NT2/D1 (cell line): ENCODE data around the gene CDC25C.

ENCODE experiments used
- DNase-seq: peaks from one replicate; pipeline ENCODE4 v3.0.0-alpha.2; 2011; ENCODE audit warnings: low read depth, low spot score
- H3K27me3 ChIP-seq: 2 replicates; pipeline ENCODE4 v1.6.0; 2011; ENCODE audit warnings: mild to moderate bottlenecking; ENCODE audit not compliant: insufficient read length, insufficient read depth
- H3K36me3 ChIP-seq: 2 replicates; pipeline ENCODE4 v1.6.1; 2011; ENCODE audit warnings: mild to moderate bottlenecking, low read length, mixed read lengths; ENCODE audit not compliant: insufficient read depth, insufficient read length
- H3K4me1 ChIP-seq: 2 replicates; pipeline ENCODE4 v1.5.1; 2011; ENCODE audit not compliant: insufficient read depth, insufficient read length
- H3K4me3 ChIP-seq: 2 replicates; pipeline ENCODE4 v1.5.1; 2011; ENCODE audit warnings: low read depth; ENCODE audit not compliant: insufficient read length
- H3K9ac ChIP-seq: 2 replicates; pipeline ENCODE4 v1.6.0; 2011; ENCODE audit warnings: low read depth; ENCODE audit not compliant: insufficient read length
- H3K9me3 ChIP-seq: 2 replicates; pipeline ENCODE4 v1.5.1; 2011; ENCODE audit warnings: mild to moderate bottlenecking, low read length; ENCODE audit not compliant: insufficient read depth
- SUZ12 ChIP-seq: IDR thresholded peaks from 2 replicates; pipeline ENCODE4 v1.6.1; 2011; ENCODE audit not compliant: insufficient read length, insufficient read depth; ENCODE audit errors: extremely low read depth
- YY1 ChIP-seq: IDR thresholded peaks from 2 replicates; pipeline ENCODE4 v1.6.1; 2011; ENCODE audit not compliant: insufficient read length, insufficient read depth
- ZNF274 ChIP-seq: IDR thresholded peaks from 2 replicates; pipeline ENCODE4 v1.6.1; 2011; ENCODE audit warnings: mild to moderate bottlenecking, low read depth, low read length

The CDC25C gene

DNA sequence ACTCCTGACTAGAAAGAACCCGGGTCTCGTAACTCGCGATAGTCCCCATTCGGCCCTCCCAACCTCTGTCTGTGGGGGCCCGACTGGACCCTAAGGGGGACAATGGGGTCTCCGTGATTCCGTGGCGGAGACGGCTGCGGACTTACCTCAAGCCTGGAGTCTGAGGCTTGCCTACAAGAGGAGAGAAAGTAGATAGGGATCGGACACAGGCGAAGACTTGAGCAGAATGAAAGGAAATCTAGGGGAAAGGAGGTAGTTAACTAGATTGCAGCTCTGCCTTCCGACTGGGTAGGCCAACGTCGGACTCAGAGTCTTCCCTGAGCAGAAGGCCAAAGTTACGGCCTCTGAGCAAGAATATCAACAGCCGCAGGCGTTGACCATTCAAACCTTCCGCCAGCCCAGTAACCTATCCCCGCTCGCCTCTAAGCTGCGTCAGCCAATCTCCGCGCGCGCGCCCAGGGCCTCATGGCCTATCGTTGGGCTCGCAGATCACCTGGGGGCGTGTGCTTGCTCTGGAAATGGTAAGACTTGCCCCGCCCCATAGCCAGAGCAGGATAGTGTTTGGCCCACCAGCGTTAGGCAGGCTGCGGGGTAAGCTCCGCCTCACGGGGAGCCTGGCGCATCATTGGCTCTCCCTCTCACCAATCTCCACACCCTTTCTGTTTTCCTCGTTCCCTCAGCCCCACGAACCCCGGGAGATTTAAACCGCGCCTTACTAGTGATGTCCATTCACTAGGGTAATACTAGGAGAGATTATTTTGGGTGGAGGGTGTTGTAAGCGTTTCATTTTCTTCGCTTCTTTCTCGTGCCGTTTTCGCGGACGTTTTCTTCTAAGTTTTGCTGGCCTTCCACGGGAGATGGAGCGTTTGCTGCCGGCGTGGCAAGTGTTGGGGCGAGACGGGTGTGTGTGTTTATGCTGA, at the start of gene CDC25C:
Gene CDC25C, minus strand, starts transcription at position 356 of the 920 bp plus-strand sequence. CDS start 624 bp downstream, outside the sequence.
- Histone ChIP-seq H3K27me3 (no peaks in the 10 kb centered on the region), H3K36me3 (peaks cover 5% of the 10 kb centered on the region), H3K9ac (peak within 1 kb of the TSS; percentile 82), H3K9me3 (no peaks in the 10 kb centered on the region), H3K4me3 (peak within 1 kb of the TSS; percentile 68), H3K4me1 (no peaks in the 10 kb centered on the region)
- TF ChIP-seq YY1 (no peak), SUZ12 (no peak), ZNF274 (no peak)
- DNase-seq, result peak; percentile 94

- TF ChIP-seq SUZ12, result no peak
- TF ChIP-seq ZNF274, result no peak
- peaks cover 33% of the 10 kb centered on the region for H3K36me3 ChIP-seq
- no peaks in the 10 kb centered on the region for H3K9me3 ChIP-seq
- no peak overlapping the region for H3K9ac ChIP-seq
- H3K4me1 ChIP-seq, result no peaks in the 10 kb centered on the region
- no peaks in the 10 kb centered on the region for H3K27me3 ChIP-seq
- no peak overlapping the region for H3K4me3 ChIP-seq
- no peak for DNase-seq
These were observed 41.0 kb upstream of the CDC25C start for GRCh38 chr5:138372653-138373052.

DNA sequence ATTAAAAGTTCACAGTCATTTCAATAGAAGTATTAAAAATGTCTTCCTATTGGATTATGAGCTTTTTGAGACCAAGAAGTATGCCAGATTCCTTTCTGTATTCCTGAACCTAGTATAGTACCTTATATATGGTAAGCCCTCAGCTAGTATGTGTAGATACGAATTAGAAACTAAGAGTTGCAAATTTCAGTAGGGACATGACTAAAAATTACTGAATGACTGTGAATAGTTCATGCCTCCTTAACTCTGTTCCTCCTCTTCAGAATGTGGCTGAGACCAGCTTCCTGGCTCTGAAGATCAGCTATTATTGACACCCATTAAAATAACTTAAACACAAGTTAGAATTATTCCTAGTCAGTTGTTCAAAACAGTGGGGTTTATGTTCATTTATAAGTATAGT, 40.6 kb upstream of the CDC25C start:
- TF ChIP-seq SUZ12 (no peak), YY1 (no peak), ZNF274 (no peak)

GRCh38 chr5:138371454-138371853, 39.9 kb upstream of the CDC25C start:
- no peak for TF ChIP-seq SUZ12
- TF ChIP-seq YY1, result no peak
- no peak for TF ChIP-seq ZNF274
- Histone ChIP-seq H3K9me3 (no peaks in the 10 kb centered on the region), H3K4me3 (no peak overlapping the region), H3K9ac (no peak overlapping the region), H3K4me1 (no peaks in the 10 kb centered on the region), H3K36me3 (peaks cover 23% of the 10 kb centered on the region), H3K27me3 (no peaks in the 10 kb centered on the region)
- DNase-seq, result no peak

More for the DNA sequence above, 40.6 kb upstream of the CDC25C start:
- H3K4me3 ChIP-seq, result no peak overlapping the region
- no peak for DNase-seq
- peaks cover 29% of the 10 kb centered on the region for H3K36me3 ChIP-seq
- H3K4me1 ChIP-seq, result no peaks in the 10 kb centered on the region
- H3K27me3 ChIP-seq, result no peaks in the 10 kb centered on the region
- no peaks in the 10 kb centered on the region for H3K9me3 ChIP-seq
- no peak overlapping the region for H3K9ac ChIP-seq

DNA sequence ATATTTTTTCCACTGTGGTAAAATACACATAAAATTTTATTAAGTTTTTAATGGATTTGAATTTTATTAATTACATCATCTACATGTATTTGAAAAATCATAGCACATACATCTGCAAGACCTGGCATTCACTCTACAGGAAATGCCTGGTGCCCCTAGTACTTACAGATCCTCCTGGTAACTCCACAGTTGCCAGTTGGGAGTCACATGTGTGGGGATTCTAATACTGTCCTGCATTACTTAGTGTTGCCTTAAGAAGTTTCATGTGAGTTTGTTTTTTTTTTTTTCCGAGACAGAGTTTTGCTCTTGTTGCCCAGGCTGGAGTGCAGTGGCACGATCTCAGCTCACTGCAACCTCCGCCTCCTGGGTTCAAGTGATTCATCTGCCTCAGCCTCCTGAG, 38.9 kb upstream of the CDC25C start:
- H3K4me1 ChIP-seq, result no peaks in the 10 kb centered on the region
- no peaks in the 10 kb centered on the region for H3K9me3 ChIP-seq
- H3K36me3 ChIP-seq, result peaks cover 18% of the 10 kb centered on the region
- no peak for DNase-seq
- TF ChIP-seq ZNF274 (no peak), SUZ12 (no peak), YY1 (no peak)
- no peak overlapping the region for H3K9ac ChIP-seq
- H3K27me3 ChIP-seq, result no peaks in the 10 kb centered on the region
- H3K4me3 ChIP-seq, result no peak overlapping the region

- Histone ChIP-seq H3K4me1 (no peaks in the 10 kb centered on the region), H3K36me3 (peaks cover 13% of the 10 kb centered on the region), H3K9me3 (no peaks in the 10 kb centered on the region), H3K4me3 (no peak overlapping the region), H3K27me3 (no peaks in the 10 kb centered on the region), H3K9ac (no peak overlapping the region)
- TF ChIP-seq YY1 (no peak), ZNF274 (no peak), SUZ12 (no peak)
- DNase-seq, result no peak
These were observed 38.1 kb upstream of the CDC25C start for GRCh38 chr5:138369706-138370105.

- TF ChIP-seq YY1, result no peak
- TF ChIP-seq SUZ12, result no peak
- no peak for TF ChIP-seq ZNF274
- Histone ChIP-seq H3K4me1 (no peaks in the 10 kb centered on the region), H3K9me3 (no peaks in the 10 kb centered on the region), H3K4me3 (no peak overlapping the region), H3K9ac (no peak overlapping the region), H3K36me3 (peaks cover 9% of the 10 kb centered on the region), H3K27me3 (no peaks in the 10 kb centered on the region)
- no peak for DNase-seq
These were observed 37.7 kb upstream of the CDC25C start for GRCh38 chr5:138369261-138369660.
